SK-N-MC (cell line): ENCODE measurements around the gene GLT6D1.

ENCODE experiments used
- EZH2 ChIP-seq: fragments of 200-600 bp; sonication (generic); IDR thresholded peaks from one replicate; pipeline ENCODE4 v1.6.1; 2017; ENCODE audit warnings: antibody characterized with exemption
- POLR2AphosphoS5 ChIP-seq: IDR thresholded peaks from 2 replicates; pipeline ENCODE4 v1.6.1; 2012; ENCODE audit warnings: mild to moderate bottlenecking, low read depth, low read length, borderline replicate concordance

DNA sequence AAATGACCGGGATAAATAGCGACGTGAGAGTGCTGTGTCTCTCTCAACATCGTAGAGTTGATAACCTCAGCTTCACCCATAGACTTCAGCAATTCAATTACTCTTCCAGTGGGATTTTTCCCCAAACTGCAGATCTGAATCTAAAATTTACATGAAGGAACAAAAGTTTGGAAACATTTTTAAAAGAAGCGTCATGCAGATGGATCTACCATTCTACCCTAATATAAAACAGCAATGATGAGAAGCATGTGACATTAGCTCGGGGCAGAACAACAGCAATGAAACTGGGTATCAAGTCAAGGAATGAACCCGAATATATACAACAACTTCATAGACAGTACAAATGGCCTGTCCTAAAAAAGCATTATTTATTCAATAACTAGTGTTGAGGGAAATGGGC is 18.8 kb downstream of the GLT6D1 start:
- TF ChIP-seq EZH2 (no peak), POLR2AphosphoS5 (no peak)
